Activated CD4-positive, alpha-beta memory T cell treated with anti-CD3 and anti-CD28 coated beads for 36 hours (primary cell): ENCODE measurements around the gene IBTK. TPM values are rescaled to one million over a fixed set of nuclear protein-coding genes. Genes with fewer than 3 reads are reported as not detected.
"Not testable (repeated sequence)": the region's sequence is repeated elsewhere in the genome, so short reads cannot be mapped to it uniquely, and the experiment has no call there.

Source experiments
- CTCF ChIA-PET: fragments of 350-600 bp; sonication (Branson Sonifier 250); formaldehyde crosslinking; loops from one replicate; lab custom pipeline; 2021; ENCODE audit warnings: antibody characterized with exemption, inconsistent platforms; lab: Charles Lee
- POLR2A ChIA-PET: fragments of 350-600 bp; sonication (Branson Sonifier 250); formaldehyde crosslinking; loops from one replicate; lab custom pipeline; 2021; ENCODE audit warnings: antibody characterized with exemption; lab: Charles Lee
- DNase-seq: peaks from one replicate; pipeline ENCODE4 v3.0.0-alpha.2; 2020
- H3K27ac Mint-ChIP-seq: one replicate; pipeline ENCODE4 v1.8.0; 2021; ENCODE audit warnings: mixed read lengths
- H3K27me3 Mint-ChIP-seq: one replicate; pipeline ENCODE4 v1.8.0; 2021; ENCODE audit warnings: mixed read lengths
- H3K36me3 Mint-ChIP-seq: one replicate; pipeline ENCODE4 v1.8.0; 2021; ENCODE audit warnings: mixed read lengths
- H3K4me1 Mint-ChIP-seq: one replicate; pipeline ENCODE4 v1.8.0; 2021; ENCODE audit warnings: low read depth, mixed read lengths
- H3K4me3 Mint-ChIP-seq: one replicate; pipeline ENCODE4 v1.8.0; 2021; ENCODE audit warnings: mild to moderate bottlenecking, mixed read lengths
- H3K9me3 Mint-ChIP-seq: one replicate; pipeline ENCODE4 v1.8.0; 2021; ENCODE audit warnings: mixed read lengths
- intact Hi-C: fragments of 100-400 bp; cut with micrococcal nuclease; formaldehyde crosslinking; loops from one replicate; pipeline ENCODE4 v1.15.1; 2023
- total RNA-seq, 2 experiments: library from RNA; stranded (reverse); gene quantifications; one replicate each; pipeline ENCODE4 v1.2.3, GENCODE V29; 2021

Gene IBTK
- total RNA-seq, 2 experiments from 2014 or later, result 30.7 to 32.1 TPM

DNA sequence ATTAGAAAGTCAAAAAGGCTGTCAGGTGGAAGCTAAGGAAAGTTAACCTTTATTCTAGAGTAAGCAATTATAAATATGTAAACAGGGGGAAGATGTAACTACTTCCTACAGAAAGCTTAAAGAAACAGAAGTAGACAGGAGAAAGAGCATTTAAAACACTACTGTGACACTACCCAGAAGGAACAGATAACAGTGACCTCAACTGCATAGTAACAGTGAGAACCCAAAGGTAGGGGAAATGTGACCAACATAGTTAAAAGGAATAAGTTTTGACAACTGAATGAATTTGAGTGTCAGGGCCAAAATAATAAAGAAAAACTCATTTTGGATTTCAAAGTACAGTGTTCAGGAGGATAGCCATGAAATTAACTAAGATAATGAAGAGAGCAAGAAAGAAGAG lies 43.5 kb downstream of the IBTK start:
- CTCF ChIA-PET, result no interaction called here
- Mint-ChIP-seq H3K9me3 (no peaks in the 10 kb centered on the region), H3K36me3 (peaks cover 33% of the 10 kb centered on the region), H3K27ac (no peak overlapping the region), H3K4me1 (peaks cover 2% of the 10 kb centered on the region), H3K27me3 (no peaks in the 10 kb centered on the region), H3K4me3 (no peak overlapping the region)
- DNase-seq, result no peak
- POLR2A ChIA-PET, result no interaction called here
- intact Hi-C loops, result no loop called here

DNA sequence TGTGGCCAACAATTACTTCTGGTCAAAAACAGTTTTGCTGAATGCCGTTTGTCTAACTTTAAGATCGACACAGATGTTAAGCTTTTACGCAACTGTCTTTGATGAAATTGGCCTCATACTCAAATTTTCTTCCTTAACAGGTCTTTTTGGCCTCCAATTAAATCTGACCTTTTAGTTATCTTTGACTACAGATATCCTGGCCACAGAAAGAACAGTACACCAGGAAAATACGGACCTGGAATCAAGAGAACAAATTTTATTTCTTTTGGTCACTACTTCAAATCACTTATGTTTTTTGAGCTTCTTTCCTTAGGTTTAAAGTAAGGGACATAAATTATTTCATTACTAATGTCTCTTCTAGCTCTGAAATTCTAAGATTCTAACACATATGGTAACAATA lies 49.8 kb downstream of the IBTK start:
- Mint-ChIP-seq H3K4me3 (no peak overlapping the region), H3K4me1 (no peaks in the 10 kb centered on the region), H3K36me3 (peaks cover 25% of the 10 kb centered on the region), H3K9me3 (no peaks in the 10 kb centered on the region), H3K27me3 (no peaks in the 10 kb centered on the region), H3K27ac (no peak overlapping the region)
- ChIA-PET CTCF (no interaction called here), POLR2A (no interaction called here)
- intact Hi-C loops, result no loop called here
- DNase-seq, result no peak

DNA sequence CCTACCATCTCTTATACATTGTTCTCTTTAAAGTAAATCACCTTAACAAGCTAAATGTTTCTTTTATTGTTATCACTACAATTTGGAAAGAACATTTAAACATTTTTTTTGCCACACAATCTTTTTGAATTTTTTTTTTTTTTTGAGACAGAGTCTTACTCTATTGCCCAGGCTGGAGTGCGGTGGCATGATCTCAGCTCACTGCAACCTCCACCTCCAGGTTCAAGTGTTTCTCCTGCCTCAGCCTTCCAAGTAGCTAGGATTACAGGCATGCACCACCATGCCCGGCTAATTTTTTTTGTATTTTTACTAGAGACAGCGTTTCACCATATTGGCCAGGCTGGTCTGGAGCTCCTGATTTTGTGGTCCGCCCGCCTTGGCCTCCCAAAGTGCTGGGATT lies 50.3 kb downstream of the IBTK start:
- CTCF ChIA-PET, intact Hi-C loops, H3K9me3 Mint-ChIP-seq, H3K4me1 Mint-ChIP-seq, DNase-seq, H3K4me3 Mint-ChIP-seq, H3K27me3 Mint-ChIP-seq, H3K27ac Mint-ChIP-seq: not testable (repeated sequence)
- POLR2A ChIA-PET, result interaction anchor here (0.6 kb wide), 1 partner anchor 43 kb away, joined by 4 read pairs; no protein-coding TSS in a partner anchor
- peaks cover 23% of the 10 kb centered on the region for H3K36me3 Mint-ChIP-seq

DNA sequence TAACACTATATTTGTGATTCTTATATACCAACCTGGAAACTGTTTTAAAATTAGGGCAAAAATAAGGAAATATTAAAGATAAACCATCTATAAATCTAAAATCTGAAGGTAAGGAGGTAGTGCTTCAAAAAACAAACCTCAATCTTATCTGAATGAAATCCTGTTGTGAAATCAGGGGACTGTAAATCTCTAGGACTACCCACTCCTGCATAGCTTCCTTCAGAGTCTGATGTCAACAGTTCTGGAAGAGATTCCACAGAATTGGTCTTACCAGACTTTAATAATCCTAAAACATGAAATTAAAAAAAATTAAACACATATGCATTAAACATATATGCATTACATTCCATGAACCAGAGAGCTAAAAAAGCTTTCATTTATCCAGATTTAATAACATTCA lies 51.4 kb downstream of the IBTK start:
- POLR2A ChIA-PET, result no interaction called here
- peaks cover 28% of the 10 kb centered on the region for H3K36me3 Mint-ChIP-seq
- no peaks in the 10 kb centered on the region for H3K4me1 Mint-ChIP-seq
- H3K27me3 Mint-ChIP-seq, result no peaks in the 10 kb centered on the region
- H3K27ac Mint-ChIP-seq, result no peak overlapping the region
- no peak for DNase-seq
- no peak overlapping the region for H3K4me3 Mint-ChIP-seq
- intact Hi-C loops, result no loop called here
- no peaks in the 10 kb centered on the region for H3K9me3 Mint-ChIP-seq
- CTCF ChIA-PET, result no interaction called here

DNA sequence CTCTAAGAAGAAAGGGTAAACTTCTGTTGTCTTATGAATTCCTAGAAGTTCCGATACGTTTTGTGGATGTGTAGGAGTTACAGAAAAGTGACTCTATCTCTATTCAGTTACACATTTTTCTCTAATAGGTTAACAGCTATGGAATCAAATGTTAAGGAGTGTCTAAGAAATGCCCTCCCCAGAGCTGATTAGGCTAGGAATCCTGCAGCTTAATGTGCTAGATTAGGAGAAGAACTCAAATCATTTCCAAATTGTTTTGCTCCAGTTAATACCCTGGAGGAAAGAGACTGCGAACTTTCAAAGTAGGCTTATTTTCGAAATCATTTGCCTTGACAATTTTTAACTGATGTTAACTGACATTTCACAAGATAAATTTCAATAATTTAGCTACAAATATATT lies 51.9 kb downstream of the IBTK start:
- ChIA-PET CTCF (no interaction called here), POLR2A (no interaction called here)
- H3K36me3 Mint-ChIP-seq, result peaks cover 28% of the 10 kb centered on the region
- intact Hi-C loops, result no loop called here
- H3K27me3 Mint-ChIP-seq, result no peaks in the 10 kb centered on the region
- H3K4me1 Mint-ChIP-seq, result no peaks in the 10 kb centered on the region
- no peak for DNase-seq
- no peaks in the 10 kb centered on the region for H3K9me3 Mint-ChIP-seq
- no peak overlapping the region for H3K4me3 Mint-ChIP-seq
- H3K27ac Mint-ChIP-seq, result no peak overlapping the region

DNA sequence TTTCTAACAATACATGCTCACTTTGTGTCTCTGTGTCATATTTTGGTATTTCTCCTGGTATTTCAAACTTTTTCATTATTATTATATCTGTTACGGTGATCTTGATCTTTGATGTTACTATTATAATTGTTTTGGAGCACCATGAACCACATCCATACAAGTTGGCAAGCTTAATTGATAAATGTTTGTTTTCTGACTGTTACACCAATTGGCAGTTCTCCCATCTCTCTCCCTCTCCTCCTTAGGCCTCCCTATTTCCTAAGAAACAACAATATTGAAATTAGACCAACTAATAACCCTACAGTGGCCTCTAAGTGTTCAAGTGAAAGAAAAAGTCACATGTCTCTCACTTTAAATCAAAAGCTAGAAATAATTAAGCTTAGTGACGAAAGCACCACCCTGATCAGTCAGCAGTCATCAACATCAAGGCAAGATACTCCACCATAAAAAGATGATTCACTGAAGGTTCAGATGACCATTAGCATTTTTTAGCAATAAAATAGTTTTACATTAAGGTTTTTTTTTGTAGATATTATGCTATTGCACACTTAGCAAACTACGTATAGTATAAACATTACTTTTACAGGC lies 61.5 kb downstream of the IBTK start:
- ChIA-PET POLR2A (no interaction called here), CTCF (no interaction called here)
- H3K4me1 Mint-ChIP-seq, result peaks cover 7% of the 10 kb centered on the region
- intact Hi-C loops, result no loop called here
- DNase-seq, result no peak
- no peaks in the 10 kb centered on the region for H3K27me3 Mint-ChIP-seq
- peaks cover 37% of the 10 kb centered on the region for H3K36me3 Mint-ChIP-seq
- H3K9me3 Mint-ChIP-seq, result no peaks in the 10 kb centered on the region
- H3K27ac Mint-ChIP-seq, result no peak overlapping the region
- no peak overlapping the region for H3K4me3 Mint-ChIP-seq

DNA sequence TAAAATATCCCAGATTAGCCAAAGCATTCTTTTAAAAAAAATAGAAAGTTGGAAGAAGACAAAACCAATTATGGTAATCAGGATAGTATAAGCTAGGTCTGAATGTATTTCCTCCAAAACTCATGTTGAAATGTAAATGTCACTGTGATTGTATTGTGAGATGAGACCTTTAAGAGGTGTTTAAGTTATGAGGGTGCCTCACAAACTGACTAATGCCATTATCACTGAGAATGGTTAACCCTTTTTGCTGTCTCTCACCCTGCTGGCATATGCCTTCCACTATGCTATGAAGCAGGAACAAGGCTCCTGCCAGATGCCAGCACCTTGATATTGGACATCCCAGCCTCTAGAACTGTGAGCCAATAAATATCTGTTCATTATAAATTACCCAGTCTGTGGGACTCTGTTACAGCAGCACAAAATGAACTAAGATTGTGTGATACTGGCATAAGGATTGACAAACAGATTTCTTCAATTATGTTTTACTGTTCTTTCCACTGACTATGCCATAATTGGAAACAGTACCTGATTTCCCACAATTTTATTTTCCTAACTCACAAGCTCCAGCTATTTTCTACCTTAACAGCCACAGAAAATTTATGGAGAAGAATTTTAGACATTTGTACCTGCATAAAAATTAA lies 63.8 kb downstream of the IBTK start:
- intact Hi-C loops, result no loop called here

DNA sequence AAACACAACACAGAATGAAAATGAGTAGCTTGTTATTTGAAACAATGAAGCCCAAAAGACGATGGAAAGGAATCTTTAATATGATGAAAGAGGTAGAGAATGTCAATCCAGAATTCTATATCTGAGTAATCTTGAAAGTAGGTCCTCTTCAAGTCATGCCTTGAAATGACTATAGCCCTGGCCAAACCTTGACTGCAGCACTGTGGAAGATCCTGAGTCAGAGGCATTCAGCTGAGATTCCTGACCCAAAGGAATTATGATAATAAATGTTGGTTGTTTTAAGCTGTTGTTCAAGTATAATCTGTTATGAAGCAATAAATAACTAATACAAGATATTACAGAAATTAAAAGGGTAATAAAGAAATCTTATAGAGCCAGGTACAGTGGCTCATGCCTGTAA lies 64.8 kb downstream of the IBTK start:
- CTCF ChIA-PET, result no interaction called here

More for the DNA sequence above, 63.8 kb downstream of the IBTK start:
- H3K9me3 Mint-ChIP-seq, result no peaks in the 10 kb centered on the region
- H3K27ac Mint-ChIP-seq, result no peak overlapping the region
- no peaks in the 10 kb centered on the region for H3K27me3 Mint-ChIP-seq
- POLR2A ChIA-PET, result no interaction called here
- no peak for DNase-seq
- H3K4me1 Mint-ChIP-seq, result peaks cover 7% of the 10 kb centered on the region
- peaks cover 29% of the 10 kb centered on the region for H3K36me3 Mint-ChIP-seq
- no peak overlapping the region for H3K4me3 Mint-ChIP-seq
- CTCF ChIA-PET, result no interaction called here

DNA sequence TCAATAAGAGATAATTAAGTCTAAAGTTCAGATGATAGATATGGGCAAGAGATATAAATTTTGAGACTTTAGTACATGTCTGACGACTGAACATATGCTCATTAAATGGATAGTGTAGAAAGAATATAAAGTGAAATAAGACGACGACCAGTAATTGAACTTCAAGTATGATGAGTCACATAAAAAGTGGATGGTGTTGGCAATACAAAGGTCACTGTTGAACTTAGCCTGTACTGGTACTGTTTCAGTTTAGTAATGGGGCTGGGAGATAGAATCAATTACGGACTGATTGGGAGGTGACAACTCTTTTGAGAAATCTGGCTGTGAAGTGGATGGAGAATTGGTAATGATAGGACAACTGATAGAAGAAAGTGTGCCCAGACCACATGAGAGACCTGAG lies 68.1 kb downstream of the IBTK start:
- no peak overlapping the region for H3K27ac Mint-ChIP-seq
- intact Hi-C loops, result no loop called here
- DNase-seq, result no peak
- no peaks in the 10 kb centered on the region for H3K9me3 Mint-ChIP-seq
- H3K36me3 Mint-ChIP-seq, result peaks cover 25% of the 10 kb centered on the region
- CTCF ChIA-PET, result no interaction called here
- H3K27me3 Mint-ChIP-seq, result no peaks in the 10 kb centered on the region
- H3K4me3 Mint-ChIP-seq, result no peak overlapping the region
- POLR2A ChIA-PET, result no interaction called here
- peaks cover 7% of the 10 kb centered on the region for H3K4me1 Mint-ChIP-seq

More for the DNA sequence above, 64.8 kb downstream of the IBTK start:
- H3K4me1 Mint-ChIP-seq, result peaks cover 7% of the 10 kb centered on the region
- intact Hi-C loops, result no loop called here
- no peak overlapping the region for H3K4me3 Mint-ChIP-seq
- no peaks in the 10 kb centered on the region for H3K27me3 Mint-ChIP-seq
- no peak overlapping the region for H3K27ac Mint-ChIP-seq
- peak; percentile 14 for DNase-seq
- H3K9me3 Mint-ChIP-seq, result no peaks in the 10 kb centered on the region
- peaks cover 27% of the 10 kb centered on the region for H3K36me3 Mint-ChIP-seq
- POLR2A ChIA-PET, result no interaction called here

DNA sequence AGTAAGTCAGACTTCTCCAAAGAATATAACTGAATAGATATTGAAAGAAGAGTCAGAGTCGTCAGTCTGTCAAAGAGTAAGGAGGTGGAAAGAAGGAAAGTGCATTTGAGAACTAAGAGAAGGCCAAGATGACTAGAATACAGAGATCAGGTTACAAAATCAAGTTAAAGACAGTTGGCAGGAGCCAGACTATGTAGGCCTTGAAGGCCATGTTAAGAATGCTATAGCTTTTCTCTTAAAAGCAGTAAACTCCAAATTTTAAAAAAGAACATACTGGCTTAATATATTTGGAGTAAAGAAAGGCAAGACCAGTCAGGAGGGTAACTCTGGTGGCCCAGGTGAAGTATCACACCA lies 68.8 kb downstream of the IBTK start:
- no peak for DNase-seq
- no peak overlapping the region for H3K4me3 Mint-ChIP-seq
- H3K9me3 Mint-ChIP-seq, result no peaks in the 10 kb centered on the region

DNA sequence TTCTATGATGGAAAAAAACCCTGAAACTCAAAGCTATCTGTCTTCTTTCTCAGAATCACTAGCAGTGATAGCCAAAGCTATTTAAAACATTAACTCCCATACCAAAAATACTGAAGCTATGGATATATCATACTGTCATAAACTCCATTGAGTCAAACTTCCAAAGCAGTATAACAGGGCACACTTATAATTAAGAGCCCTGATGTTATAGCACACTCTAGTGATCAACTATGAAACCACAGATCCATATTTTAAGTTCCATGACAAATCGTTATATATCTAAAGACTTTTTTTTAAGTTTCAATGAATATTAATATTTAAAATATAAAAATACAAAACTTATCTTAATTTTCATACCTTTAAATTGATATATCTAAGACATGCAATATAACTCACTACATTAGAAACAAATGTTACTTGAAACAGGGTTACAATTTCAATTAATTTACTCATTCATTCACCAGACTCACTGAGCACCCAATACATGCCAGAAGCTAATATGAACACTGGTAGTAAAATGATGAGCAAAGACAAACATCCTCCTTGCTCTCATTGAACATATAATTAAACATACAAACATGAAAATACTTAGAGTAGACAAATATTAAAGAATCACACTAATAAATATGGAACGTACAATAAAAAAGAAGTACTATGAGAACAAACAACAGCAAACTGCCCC lies 69.3 kb downstream of the IBTK start:
- Mint-ChIP-seq H3K36me3 (peaks cover 24% of the 10 kb centered on the region), H3K27ac (no peak overlapping the region), H3K4me3 (no peak overlapping the region), H3K4me1 (peaks cover 7% of the 10 kb centered on the region), H3K9me3 (no peaks in the 10 kb centered on the region), H3K27me3 (no peaks in the 10 kb centered on the region)
- no peak for DNase-seq
- CTCF ChIA-PET, result no interaction called here
- intact Hi-C loops, result no loop called here
- POLR2A ChIA-PET, result interaction anchor here (0.6 kb wide), 1 partner anchor 30 kb away, joined by 4 read pairs; no protein-coding TSS in a partner anchor

More for the DNA sequence above, 68.8 kb downstream of the IBTK start:
- intact Hi-C loops, result no loop called here
- H3K27me3 Mint-ChIP-seq, result no peaks in the 10 kb centered on the region
- ChIA-PET POLR2A (no interaction called here), CTCF (no interaction called here)
- H3K4me1 Mint-ChIP-seq, result peaks cover 7% of the 10 kb centered on the region
- no peak overlapping the region for H3K27ac Mint-ChIP-seq
- H3K36me3 Mint-ChIP-seq, result peaks cover 24% of the 10 kb centered on the region

DNA sequence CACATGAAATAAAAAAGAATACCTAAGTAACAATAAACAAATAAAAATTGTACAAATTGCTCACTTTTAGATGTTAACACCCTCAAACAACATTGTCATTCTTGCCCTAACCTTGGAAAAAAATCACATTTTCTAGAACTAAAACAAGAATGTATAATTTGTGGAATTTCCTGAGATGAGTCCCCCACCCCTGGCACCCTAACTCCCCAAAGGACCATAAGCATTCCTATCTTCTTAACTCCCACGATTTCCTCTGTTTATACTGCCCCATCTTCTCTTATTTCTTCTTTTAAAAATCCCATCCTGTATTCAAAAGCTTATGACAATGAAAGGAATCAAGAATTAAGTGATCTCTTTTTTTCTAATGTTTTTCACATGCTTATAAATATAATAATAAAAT lies 70.9 kb downstream of the IBTK start:
- Mint-ChIP-seq H3K9me3 (no peaks in the 10 kb centered on the region), H3K36me3 (peaks cover 25% of the 10 kb centered on the region), H3K4me3 (no peak overlapping the region), H3K27me3 (no peaks in the 10 kb centered on the region), H3K4me1 (no peaks in the 10 kb centered on the region), H3K27ac (no peak overlapping the region)
- no peak for DNase-seq
- CTCF ChIA-PET, result no interaction called here
- POLR2A ChIA-PET, result no interaction called here
- intact Hi-C loops, result no loop called here

DNA sequence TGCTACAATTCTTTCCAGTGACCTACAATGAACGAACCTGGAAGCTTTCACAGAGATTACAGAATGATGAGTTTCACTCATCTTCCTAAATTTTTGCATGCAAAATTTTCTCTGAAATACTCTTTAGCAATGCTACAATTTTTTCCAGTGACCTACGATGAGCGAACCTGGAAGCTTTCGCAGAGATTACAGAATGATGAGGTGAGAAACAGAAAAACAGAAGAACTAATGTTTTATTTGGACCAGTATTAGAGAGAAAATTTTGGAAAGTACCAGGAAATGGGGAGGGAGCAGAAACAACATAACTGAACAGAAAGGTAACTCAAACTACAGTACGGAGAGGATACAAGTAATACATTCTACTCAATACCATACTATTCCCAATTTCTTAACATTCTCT lies 75.0 kb downstream of the IBTK start:
- Mint-ChIP-seq H3K4me1 (no peaks in the 10 kb centered on the region), H3K36me3 (peaks cover 30% of the 10 kb centered on the region), H3K27me3 (no peaks in the 10 kb centered on the region), H3K4me3 (no peak overlapping the region), H3K9me3 (no peaks in the 10 kb centered on the region), H3K27ac (no peak overlapping the region)
- ChIA-PET POLR2A (no interaction called here), CTCF (no interaction called here)
- DNase-seq, result no peak
- intact Hi-C loops, result no loop called here
